ENCODE results near the gene HSPA2.
"Not testable (repeated sequence)": the region's sequence is repeated elsewhere in the genome, so short reads cannot be mapped to it uniquely, and the experiment has no call there.

The HSPA2 gene

GRCh38 chr14:64516969-64517368 is 23.6 kb upstream of the HSPA2 start:
- DNase-seq = no peak

GRCh38 chr14:64517667-64518066 is 22.9 kb upstream of the HSPA2 start:
- not testable (repeated sequence) for DNase-seq

GRCh38 chr14:64518229-64518628 is 22.3 kb upstream of the HSPA2 start:
- no peak for DNase-seq

- DNase-seq = no peak
These were observed 19.8 kb upstream of the HSPA2 start for GRCh38 chr14:64520699-64521098.

- no peak for DNase-seq
These were observed 17.8 kb upstream of the HSPA2 start for GRCh38 chr14:64522591-64523355.

GRCh38 chr14:64525354-64525753 is 15.2 kb upstream of the HSPA2 start:
- no peak for DNase-seq

- DNase-seq = no peak
These were observed 9.0 kb upstream of the HSPA2 start for GRCh38 chr14:64531567-64531966.

- DNase-seq = no peak
These were observed 3.9 kb upstream of the HSPA2 start for GRCh38 chr14:64536488-64537245.

- DNase-seq = no peak
These were observed 875 bp downstream of the HSPA2 start for GRCh38 chr14:64541261-64541971.

GRCh38 chr14:64541972-64542835 is 1.7 kb downstream of the HSPA2 start:
- no peak for DNase-seq

GRCh38 chr14:64542836-64543201 is 2.3 kb downstream of the HSPA2 start:
- DNase-seq = no peak

GRCh38 chr14:64544607-64545312 is 4.2 kb downstream of the HSPA2 start:
- no peak for DNase-seq

GRCh38 chr14:64549016-64549415 is 8.5 kb downstream of the HSPA2 start:
- DNase-seq = no peak

- DNase-seq = peak; percentile 71
These were observed 9.5 kb downstream of the HSPA2 start, which contains the start of gene PPP1R36 for GRCh38 chr14:64549791-64550620. Gene PPP1R36 (plus strand): TSS chr14:64549961. CDS start chr14:64549998, 37 bp downstream.

GRCh38 chr14:64550621-64551333 is 10.2 kb downstream of the HSPA2 start:
- no peak for DNase-seq

- no peak for DNase-seq
These were observed 14.0 kb downstream of the HSPA2 start for GRCh38 chr14:64554556-64554955.

- no peak for DNase-seq
These were observed 16.0 kb downstream of the HSPA2 start for GRCh38 chr14:64556526-64556925.

- DNase-seq = not testable (repeated sequence)
These were observed 17.7 kb downstream of the HSPA2 start for GRCh38 chr14:64558216-64558615.

GRCh38 chr14:64561631-64562030 is 21.1 kb downstream of the HSPA2 start:
- DNase-seq = no peak

- no peak for DNase-seq
These were observed 21.9 kb downstream of the HSPA2 start for GRCh38 chr14:64562436-64562835.
